Stimulated activated CD4-positive, alpha-beta T cell treated with anti-CD3 and anti-CD28 coated beads, Interleukin-1b, Interleukin-23, amount 100 ng/mL, for 24 hours (primary cell): ENCODE data around the gene TUBE1.

Source experiments
- DNase-seq, 4 experiments: peaks; one replicate each; pipeline ENCODE4 v3.0.0-alpha.2; 2020; ENCODE audit warnings: low read depth in 4 of 4, low spot score in 1 of 4

Gene TUBE1

GRCh38 chr6:112036088-112036637 is 51.1 kb downstream of the TUBE1 start:
- DNase-seq, result no peak

DNA sequence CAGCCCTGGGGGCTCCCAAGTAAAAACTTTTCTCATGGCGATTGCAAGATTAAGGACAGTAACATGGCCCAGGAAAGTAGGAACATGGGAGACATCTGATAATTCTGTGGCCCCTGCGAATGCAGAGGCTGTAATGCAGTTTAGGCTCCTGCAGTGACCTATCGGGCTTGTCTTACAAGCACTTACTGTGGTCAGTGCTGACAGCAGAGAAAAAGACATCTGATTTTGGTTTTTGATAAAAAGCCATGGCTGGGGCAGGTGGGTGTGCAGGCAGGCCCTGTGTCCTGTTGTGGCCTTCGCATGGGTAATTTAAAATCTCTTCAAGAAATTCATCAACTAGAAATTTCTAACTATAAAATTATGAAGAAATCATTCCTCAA is 52.7 kb downstream of the TUBE1 start:
- DNase-seq, result no peak

DNA sequence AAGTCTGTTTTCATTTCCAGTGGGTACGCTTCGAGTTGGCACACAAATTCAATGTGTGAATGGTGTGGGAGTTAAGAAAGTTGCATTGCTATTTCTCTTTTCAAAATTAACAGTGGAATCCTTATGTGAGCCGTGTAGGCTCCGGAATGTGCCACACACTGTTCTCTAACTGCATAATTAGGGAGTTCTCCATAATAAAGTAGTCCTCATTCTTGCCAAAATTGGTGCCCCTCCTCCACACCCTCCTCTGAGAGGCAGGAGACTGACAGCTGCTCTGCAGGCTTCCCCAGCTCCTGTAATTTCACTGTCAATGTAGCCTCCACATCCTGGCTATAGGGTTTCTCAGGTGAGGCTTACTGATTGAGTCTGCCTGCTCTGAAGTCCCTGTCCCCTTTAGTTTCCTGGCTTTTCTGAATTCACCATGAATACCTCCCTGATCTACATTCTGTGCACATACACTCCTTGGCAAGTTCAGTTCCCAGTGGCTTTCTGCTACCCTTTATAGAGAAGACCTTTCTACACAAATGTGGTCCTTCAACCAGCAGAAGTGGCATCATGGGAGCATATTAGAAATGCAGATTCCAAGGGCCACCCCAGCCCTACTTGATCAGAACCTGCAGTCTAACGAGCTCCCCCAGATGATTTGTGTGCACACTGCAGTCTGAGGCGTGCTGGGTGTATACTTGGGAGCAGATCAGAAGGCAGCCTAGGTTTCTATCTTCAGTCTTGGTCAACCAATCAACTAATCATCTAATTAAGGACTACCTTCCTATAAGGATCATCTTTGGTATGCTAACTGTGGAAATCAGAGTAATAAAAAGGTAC is 53.3 kb downstream of the TUBE1 start:
- no peak for DNase-seq

- DNase-seq, result no peak
Measured at GRCh38 chr6:112032728-112033127, 54.6 kb downstream of the TUBE1 start.

DNA sequence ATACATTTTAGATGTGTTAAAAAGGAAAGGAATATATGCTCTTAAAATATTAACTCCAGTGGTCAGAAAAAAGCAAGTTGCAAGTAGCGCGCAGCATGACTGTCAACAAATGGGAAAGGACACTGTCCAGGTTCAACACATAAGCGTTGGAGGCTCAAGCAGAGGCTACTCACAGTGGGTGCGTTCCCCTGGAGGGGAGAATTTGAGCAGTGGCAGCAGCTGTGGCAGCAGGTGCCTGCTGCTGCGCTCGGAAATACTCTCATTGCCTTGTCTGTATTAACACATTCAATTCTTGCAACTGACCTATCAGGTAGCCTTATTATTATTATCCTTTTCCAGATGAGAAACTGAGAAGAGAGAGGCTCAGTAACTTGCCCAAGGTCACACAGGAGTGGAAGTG is 55.3 kb downstream of the TUBE1 start:
- no peak for DNase-seq

GRCh38 chr6:112030961-112031660 is 56.2 kb downstream of the TUBE1 start:
- DNase-seq, result no peak

GRCh38 chr6:112030206-112030960 is 56.9 kb downstream of the TUBE1 start:
- no peak for DNase-seq

- DNase-seq, result peak; percentile 55 to 69 (median 56)
Measured at GRCh38 chr6:112029045-112029822, 58.0 kb downstream of the TUBE1 start.

- no peak for DNase-seq
Measured at GRCh38 chr6:112027942-112028674, 59.2 kb downstream of the TUBE1 start.

DNA sequence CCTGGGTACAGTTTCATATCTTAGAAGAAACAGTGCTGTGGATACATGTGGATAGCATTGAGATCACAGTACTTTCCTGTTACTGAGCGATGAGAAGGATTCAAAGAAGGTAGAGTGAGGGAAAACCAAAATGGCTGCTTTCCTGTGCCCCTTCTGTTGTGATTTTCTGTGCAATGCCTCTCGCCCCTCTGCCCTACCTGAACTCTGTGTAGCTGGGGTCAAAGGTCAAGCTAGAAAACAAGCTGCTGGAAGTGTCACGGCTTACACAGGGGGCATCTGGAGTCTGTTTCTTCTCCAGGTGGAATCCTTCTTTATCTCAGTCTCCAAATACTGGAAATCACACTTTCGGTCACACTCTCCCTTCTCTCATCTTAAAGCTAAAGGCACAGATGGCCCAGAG is 60.3 kb downstream of the TUBE1 start:
- DNase-seq, result no peak

- DNase-seq, result no peak
Measured at GRCh38 chr6:112024464-112024863, 62.8 kb downstream of the TUBE1 start.

GRCh38 chr6:112022749-112023148 is 64.5 kb downstream of the TUBE1 start:
- no peak for DNase-seq

- no peak for DNase-seq
Measured at GRCh38 chr6:112021691-112022310, 65.5 kb downstream of the TUBE1 start.
